VCaP (cell line): Measurements from ENCODE around the gene MRPL51.

ENCODE experiments used
- H3K27ac ChIP-seq: fragments of 450-650 bp; 2 replicates; pipeline ENCODE4 v1.5.1; 2017
- CTCF ChIP-seq: fragments of 450-650 bp; conservative IDR thresholded peaks from 2 replicates; pipeline ENCODE4 v1.5.1; 2017; ENCODE audit warnings: mild to moderate bottlenecking, moderate library complexity

MRPL51 gene

GRCh38 chr12:6442836-6443235 is 50.2 kb downstream of the MRPL51 start:
- H3K27ac ChIP-seq: no peak overlapping the region
- no peak for TF ChIP-seq CTCF
